ENCODE measurements around the gene KCNJ10. TPM values are rescaled to one million over a fixed set of nuclear protein-coding genes. Genes with fewer than 3 reads are reported as not detected.

Gene KCNJ10
- total and polyA plus RNA-seq, 4 experiments from 2014 or later: 0.08 TPM; not detected in 3

GRCh38 chr1:160005070-160005469 is 64.9 kb downstream of the KCNJ10 start:
- Mint-ChIP-seq H3K27me3 (peaks cover 1 to 7% of the 10 kb centered on the region in 2 donors), H3K4me1 (no peaks in the 10 kb centered on the region), H3K4me3 (no peak overlapping the region), H3K36me3 (no peaks in the 10 kb centered on the region), H3K9me3 (no peaks in the 10 kb centered on the region), H3K27ac (no peak overlapping the region)
- H3K27me3 ChIP-seq (ENCODE audit: insufficient read depth, low read length): no peaks in the 10 kb centered on the region
- DNase-seq: no peak
- H3K36me3 ChIP-seq (ENCODE audit: insufficient read depth, low read length): no peaks in the 10 kb centered on the region
- CTCF ChIA-PET (ENCODE audit: partially characterized antibody): interaction anchor here (0.9 to 7.5 kb wide), 13 partner anchors 11 to 872 kb away, joined by 3 to 120 read pairs (median 8); partner anchors contain the start of genes DUSP23, FCRL6 and PIGM
- H3K4me3 ChIP-seq (ENCODE audit: low read length in 2 of 2): no peak overlapping the region
- no peak overlapping the region for H3K27ac ChIP-seq (ENCODE audit: low read depth, low read length)
- POLR2A ChIA-PET (ENCODE audit: partially characterized antibody): no interaction called here
- no peaks in the 10 kb centered on the region for H3K9me3 ChIP-seq (ENCODE audit: control insufficient read depth in 1 of 2, low read length in 2 of 2)
- no peaks in the 10 kb centered on the region for H3K4me1 ChIP-seq (ENCODE audit: insufficient read depth, low read length)
- intact Hi-C loops (cut with micrococcal nuclease): loop anchor here (5.0 kb wide), 1 partner anchor 793 kb away; no protein-coding TSS in a partner anchor

GRCh38 chr1:160004425-160004824 is 65.5 kb downstream of the KCNJ10 start:
- POLR2A ChIA-PET (ENCODE audit: partially characterized antibody): no interaction called here
- H3K27ac Mint-ChIP-seq: no peak overlapping the region
- CTCF ChIA-PET (ENCODE audit: partially characterized antibody): interaction anchor here (0.7 to 7.5 kb wide), 4 partner anchors 11 to 68 kb away, joined by 3 to 120 read pairs (median 32); no protein-coding TSS in a partner anchor

GRCh38 chr1:160004001-160004400 is 66.0 kb downstream of the KCNJ10 start:
- no peak overlapping the region for H3K27ac Mint-ChIP-seq
- peaks cover 0 to 4% (median 0%) of the 10 kb centered on the region in 4 donors for H3K4me1 Mint-ChIP-seq
- H3K36me3 ChIP-seq (ENCODE audit: insufficient read depth, low read length): no peaks in the 10 kb centered on the region
- no peaks in the 10 kb centered on the region for H3K4me1 ChIP-seq (ENCODE audit: insufficient read depth, low read length)
- no peak overlapping the region for H3K4me3 ChIP-seq (ENCODE audit: low read length in 2 of 2)
- no peak overlapping the region for H3K4me3 Mint-ChIP-seq
- no peak for DNase-seq
- no peaks in the 10 kb centered on the region for H3K9me3 Mint-ChIP-seq
- ChIA-PET CTCF (ENCODE audit: partially characterized antibody) (interaction anchor here (0.7 to 7.5 kb wide), 6 partner anchors 9 to 112 kb away, joined by 3 to 120 read pairs (median 4); no protein-coding TSS in a partner anchor), POLR2A (ENCODE audit: partially characterized antibody) (no interaction called here)
- intact Hi-C loops (cut with micrococcal nuclease): no loop called here
- H3K27me3 ChIP-seq (ENCODE audit: insufficient read depth, low read length): no peaks in the 10 kb centered on the region
- H3K9me3 ChIP-seq (ENCODE audit: control insufficient read depth in 1 of 2, low read length in 2 of 2): no peaks in the 10 kb centered on the region
- peaks cover 4 to 7% of the 10 kb centered on the region in 2 donors for H3K27me3 Mint-ChIP-seq
- no peak overlapping the region for H3K27ac ChIP-seq (ENCODE audit: low read depth, low read length)
- no peaks in the 10 kb centered on the region for H3K36me3 Mint-ChIP-seq

More at GRCh38 chr1:160004425-160004824, 65.5 kb downstream of the KCNJ10 start:
- Mint-ChIP-seq H3K4me1 (peaks cover 0 to under 1% (median 0%) of the 10 kb centered on the region in 4 donors), H3K36me3 (no peaks in the 10 kb centered on the region), H3K9me3 (no peaks in the 10 kb centered on the region), H3K4me3 (no peak overlapping the region), H3K27me3 (peaks cover 1 to 7% of the 10 kb centered on the region in 2 donors)
- no peaks in the 10 kb centered on the region for H3K36me3 ChIP-seq (ENCODE audit: insufficient read depth, low read length)
- H3K27me3 ChIP-seq (ENCODE audit: insufficient read depth, low read length): no peaks in the 10 kb centered on the region
- no peaks in the 10 kb centered on the region for H3K9me3 ChIP-seq (ENCODE audit: control insufficient read depth in 1 of 2, low read length in 2 of 2)
- H3K4me1 ChIP-seq (ENCODE audit: insufficient read depth, low read length): no peaks in the 10 kb centered on the region
- H3K27ac ChIP-seq (ENCODE audit: low read depth, low read length): no peak overlapping the region
- DNase-seq: no peak
- intact Hi-C loops (cut with micrococcal nuclease): no loop called here
- no peak overlapping the region for H3K4me3 ChIP-seq (ENCODE audit: low read length in 2 of 2)

- Histone ChIP-seq H3K27me3 (ENCODE audit: insufficient read depth, low read length) (no peaks in the 10 kb centered on the region), H3K9me3 (ENCODE audit: control insufficient read depth in 1 of 2, low read length in 2 of 2) (no peaks in the 10 kb centered on the region), H3K4me3 (ENCODE audit: low read length in 2 of 2) (no peak overlapping the region), H3K27ac (ENCODE audit: low read depth, low read length) (no peak overlapping the region), H3K36me3 (ENCODE audit: insufficient read depth, low read length) (no peaks in the 10 kb centered on the region), H3K4me1 (ENCODE audit: insufficient read depth, low read length) (no peaks in the 10 kb centered on the region)
- Mint-ChIP-seq H3K27me3 (peaks cover 5 to 6% of the 10 kb centered on the region in 2 donors), H3K9me3 (no peaks in the 10 kb centered on the region), H3K4me1 (peaks cover 0 to 4% (median 0%) of the 10 kb centered on the region in 4 donors), H3K27ac (no peak overlapping the region), H3K4me3 (no peak overlapping the region), H3K36me3 (no peaks in the 10 kb centered on the region)
- ChIA-PET CTCF (ENCODE audit: partially characterized antibody) (interaction anchor here (1.0 to 7.5 kb wide), 2 partner anchors 10 to 65 kb away, joined by 3 to 120 read pairs; no protein-coding TSS in a partner anchor), POLR2A (ENCODE audit: partially characterized antibody) (no interaction called here)
- no peak for DNase-seq
- intact Hi-C loops (cut with micrococcal nuclease): no loop called here
Measured at GRCh38 chr1:160001440-160001839, 68.5 kb downstream of the KCNJ10 start.

- peak overlapping the region in 1 of 7 donors; percentile 45 for H3K27ac Mint-ChIP-seq
- intact Hi-C loops (cut with micrococcal nuclease): no loop called here
- CTCF ChIA-PET (ENCODE audit: partially characterized antibody): interaction anchor here (0.7 to 2.2 kb wide), 2 partner anchors 9 to 200 kb away, joined by 3 to 15 read pairs; no protein-coding TSS in a partner anchor
- no peaks in the 10 kb centered on the region for H3K36me3 Mint-ChIP-seq
- Histone ChIP-seq H3K4me1 (ENCODE audit: insufficient read depth, low read length) (no peaks in the 10 kb centered on the region), H3K36me3 (ENCODE audit: insufficient read depth, low read length) (no peaks in the 10 kb centered on the region), H3K27me3 (ENCODE audit: insufficient read depth, low read length) (no peaks in the 10 kb centered on the region), H3K4me3 (ENCODE audit: low read length in 2 of 2) (no peak overlapping the region), H3K27ac (ENCODE audit: low read depth, low read length) (no peak overlapping the region), H3K9me3 (ENCODE audit: control insufficient read depth in 1 of 2, low read length in 2 of 2) (no peaks in the 10 kb centered on the region)
- no peak overlapping the region for H3K4me3 Mint-ChIP-seq
- no peak for DNase-seq
- H3K27me3 Mint-ChIP-seq: peaks cover 11 to 14% of the 10 kb centered on the region in 2 donors
- H3K4me1 Mint-ChIP-seq: peaks cover 0 to 4% (median 0%) of the 10 kb centered on the region in 4 donors
- H3K9me3 Mint-ChIP-seq: no peaks in the 10 kb centered on the region
- POLR2A ChIA-PET (ENCODE audit: partially characterized antibody): no interaction called here
Measured at GRCh38 chr1:159999204-159999603, 70.8 kb downstream of the KCNJ10 start.

GRCh38 chr1:159996653-159997052 is 73.3 kb downstream of the KCNJ10 start:
- Mint-ChIP-seq H3K9me3 (no peaks in the 10 kb centered on the region), H3K4me3 (no peak overlapping the region), H3K4me1 (peaks cover 0 to 6% (median under 1%) of the 10 kb centered on the region in 4 donors), H3K27me3 (peaks cover 14% of the 10 kb centered on the region in 2 donors), H3K36me3 (no peaks in the 10 kb centered on the region), H3K27ac (peak overlapping the region in 1 of 7 donors; percentile 47)
- Histone ChIP-seq H3K9me3 (ENCODE audit: control insufficient read depth in 1 of 2, low read length in 2 of 2) (no peaks in the 10 kb centered on the region), H3K36me3 (ENCODE audit: insufficient read depth, low read length) (no peaks in the 10 kb centered on the region), H3K27me3 (ENCODE audit: insufficient read depth, low read length) (no peaks in the 10 kb centered on the region), H3K27ac (ENCODE audit: low read depth, low read length) (no peak overlapping the region), H3K4me3 (ENCODE audit: low read length in 2 of 2) (no peak overlapping the region), H3K4me1 (ENCODE audit: insufficient read depth, low read length) (no peaks in the 10 kb centered on the region)
- intact Hi-C loops (cut with micrococcal nuclease): no loop called here
- no peak for DNase-seq
- CTCF ChIA-PET (ENCODE audit: partially characterized antibody): no interaction called here
- POLR2A ChIA-PET (ENCODE audit: partially characterized antibody): no interaction called here

GRCh38 chr1:159994896-159995295 is 75.1 kb downstream of the KCNJ10 start:
- CTCF ChIA-PET (ENCODE audit: partially characterized antibody): interaction anchor here (0.6 to 1.8 kb wide), 2 partner anchors 11 to 207 kb away, joined by 3 to 8 read pairs; no protein-coding TSS in a partner anchor
- intact Hi-C loops (cut with micrococcal nuclease): no loop called here
- Histone ChIP-seq H3K4me1 (ENCODE audit: insufficient read depth, low read length) (no peaks in the 10 kb centered on the region), H3K36me3 (ENCODE audit: insufficient read depth, low read length) (no peaks in the 10 kb centered on the region), H3K9me3 (ENCODE audit: control insufficient read depth in 1 of 2, low read length in 2 of 2) (no peaks in the 10 kb centered on the region), H3K27me3 (ENCODE audit: insufficient read depth, low read length) (no peaks in the 10 kb centered on the region), H3K4me3 (ENCODE audit: low read length in 2 of 2) (no peak overlapping the region), H3K27ac (ENCODE audit: low read depth, low read length) (no peak overlapping the region)
- peaks cover 13 to 14% of the 10 kb centered on the region in 2 donors for H3K27me3 Mint-ChIP-seq
- H3K4me3 Mint-ChIP-seq: no peak overlapping the region
- no peaks in the 10 kb centered on the region for H3K36me3 Mint-ChIP-seq
- H3K4me1 Mint-ChIP-seq: peaks cover 0 to 10% (median 4%) of the 10 kb centered on the region in 4 donors
- no peak for DNase-seq
- no peaks in the 10 kb centered on the region for H3K9me3 Mint-ChIP-seq
- POLR2A ChIA-PET (ENCODE audit: partially characterized antibody): no interaction called here
- no peak overlapping the region for H3K27ac Mint-ChIP-seq

Measured in CD4-positive, alpha-beta memory T cell (primary cell).